Measurements from ENCODE around the gene C2CD4D.
A peak's percentile ranks its signal among the peaks of the same experiment; 100 is the strongest.

C2CD4D gene

DNA sequence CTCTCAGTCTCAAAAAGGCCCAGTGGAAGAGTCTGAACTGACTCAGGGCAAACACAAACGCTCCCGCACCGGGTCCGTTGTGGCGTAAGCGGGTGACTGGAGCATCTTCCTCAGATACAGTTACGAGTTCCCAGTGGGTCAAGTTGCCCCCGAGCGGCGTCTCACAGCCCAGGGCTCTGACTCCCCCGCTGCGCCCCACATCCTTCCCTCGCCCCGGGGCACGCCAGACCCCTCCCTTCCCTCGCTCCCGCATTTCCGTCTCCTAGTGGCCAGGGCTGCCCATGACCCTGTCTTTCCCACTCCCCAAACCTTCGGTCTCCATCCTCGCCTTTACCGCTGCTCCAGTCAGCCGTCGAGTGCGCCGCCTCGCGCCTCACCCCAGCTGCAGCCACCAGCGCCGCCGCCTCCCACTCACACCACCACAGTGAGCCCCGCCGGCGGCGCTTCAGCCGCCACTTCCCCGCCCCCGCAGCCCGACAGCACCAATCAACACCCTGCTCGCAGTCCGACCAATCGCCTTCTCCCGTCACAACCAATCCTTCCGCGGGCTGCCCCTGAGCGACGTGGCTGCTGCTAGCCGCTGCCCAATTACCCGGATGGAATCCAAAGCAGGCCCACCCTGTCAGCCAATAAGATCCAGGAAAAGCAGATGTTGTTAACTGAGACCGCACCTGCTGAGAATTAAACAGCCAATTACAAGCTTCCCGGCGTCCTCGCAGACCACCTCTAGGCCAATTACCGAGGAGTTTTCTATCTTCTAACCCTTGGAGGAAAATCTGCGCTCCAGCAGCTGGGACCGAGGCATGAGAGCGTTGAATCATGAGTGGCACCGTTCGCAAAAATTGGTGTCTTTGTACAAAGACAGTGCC lies 49.3 kb downstream of the C2CD4D start, which contains the start of gene TDRKH:
TDRKH (minus strand) TSS at position 430 of the 869 bp plus-strand sequence. CDS start 7,478 bp downstream, outside the sequence.
- DNase-seq (ENCODE audit: low spot score) = peak; percentile 99

Measured in ecto neural progenitor cell (in vitro differentiated cells).